Tibial nerve (tissue), 4 donors: ENCODE results near the gene DTNB.

Experiments used
- CTCF ChIP-seq, 5 experiments: fragments of 200-600 bp in 3 of 5; fragments of 450-650 bp in 2 of 5; sonication (generic) in 3 of 5; IDR thresholded peaks; one replicate each; pipeline ENCODE4 v1.5.1; 2016 to 2019; ENCODE audit warnings: antibody characterized with exemption in 5 of 5, mild to moderate bottlenecking in 3 of 5, moderate library complexity in 2 of 5
- EP300 ChIP-seq, 2 donors: sonication (generic); formaldehyde crosslinking; IDR thresholded peaks; one replicate each; pipeline ENCODE4 v1.6.1; 2017; ENCODE audit warnings: antibody characterized with exemption in 2 of 2, mild to moderate bottlenecking in 1 of 2

GRCh38 chr2:25635797-25636196, 37.6 kb downstream of the DTNB start:
- TF ChIP-seq CTCF (IDR thresholded peaks at IDR 0.05) (no peak), EP300 (IDR thresholded peaks at IDR 0.05) (no peak)
